ENCODE results near the gene ARMC3.

DNA sequence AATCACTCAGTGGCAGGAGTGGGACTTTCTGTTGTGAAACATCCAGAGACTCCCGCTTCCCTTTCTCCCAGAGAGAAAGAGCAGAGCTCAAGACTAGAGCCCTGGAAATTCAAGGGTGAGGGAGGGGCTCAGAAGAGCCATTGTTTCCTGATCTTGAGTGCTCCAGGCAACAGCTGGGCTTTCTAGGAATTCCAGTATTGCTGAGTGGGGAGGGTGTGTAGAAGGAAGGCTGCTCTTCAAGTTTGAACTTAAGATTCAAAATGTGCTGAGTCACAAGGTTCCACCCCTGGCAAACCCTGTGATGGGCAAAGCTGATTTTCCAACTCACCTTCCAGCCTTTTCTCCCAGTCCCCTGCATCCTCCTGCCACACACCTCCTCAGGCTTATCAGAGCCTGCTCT is 125.2 kb downstream of the ARMC3 start:
- TF ChIP-seq, protein P1, sequence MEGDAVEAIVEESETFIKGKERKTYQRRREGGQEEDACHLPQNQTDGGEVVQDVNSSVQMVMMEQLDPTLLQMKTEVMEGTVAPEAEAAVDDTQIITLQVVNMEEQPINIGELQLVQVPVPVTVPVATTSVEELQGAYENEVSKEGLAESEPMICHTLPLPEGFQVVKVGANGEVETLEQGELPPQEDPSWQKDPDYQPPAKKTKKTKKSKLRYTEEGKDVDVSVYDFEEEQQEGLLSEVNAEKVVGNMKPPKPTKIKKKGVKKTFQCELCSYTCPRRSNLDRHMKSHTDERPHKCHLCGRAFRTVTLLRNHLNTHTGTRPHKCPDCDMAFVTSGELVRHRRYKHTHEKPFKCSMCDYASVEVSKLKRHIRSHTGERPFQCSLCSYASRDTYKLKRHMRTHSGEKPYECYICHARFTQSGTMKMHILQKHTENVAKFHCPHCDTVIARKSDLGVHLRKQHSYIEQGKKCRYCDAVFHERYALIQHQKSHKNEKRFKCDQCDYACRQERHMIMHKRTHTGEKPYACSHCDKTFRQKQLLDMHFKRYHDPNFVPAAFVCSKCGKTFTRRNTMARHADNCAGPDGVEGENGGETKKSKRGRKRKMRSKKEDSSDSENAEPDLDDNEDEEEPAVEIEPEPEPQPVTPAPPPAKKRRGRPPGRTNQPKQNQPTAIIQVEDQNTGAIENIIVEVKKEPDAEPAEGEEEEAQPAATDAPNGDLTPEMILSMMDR (IDR thresholded peaks at IDR 0.05) = no peak
- TF ChIP-seq EZH2 (IDR thresholded peaks at IDR 0.05; ENCODE audit: borderline replicate concordance, insufficient read depth, low read depth, low read length, poor library complexity, severe bottlenecking) = no peak
